ENCODE results near the gene EFNA5.
A peak's percentile ranks its signal among the peaks of the same experiment; 100 is the strongest.
"Not testable (repeated sequence)": the region's sequence is repeated elsewhere in the genome, so short reads cannot be mapped to it uniquely, and the experiment has no call there.

EFNA5 gene

GRCh38 chr5:107517185-107518033, 153.3 kb downstream of the EFNA5 start:
- DNase-seq = no peak

GRCh38 chr5:107516452-107517184, 154.1 kb downstream of the EFNA5 start:
- no peak for DNase-seq

GRCh38 chr5:107515521-107516080, 155.1 kb downstream of the EFNA5 start:
- no peak for DNase-seq

- no peak for DNase-seq
Measured at GRCh38 chr5:107514305-107514704, 156.4 kb downstream of the EFNA5 start.

- no peak for DNase-seq
Measured at GRCh38 chr5:107513337-107514085, 157.2 kb downstream of the EFNA5 start.

GRCh38 chr5:107512029-107512428, 158.7 kb downstream of the EFNA5 start:
- no peak for DNase-seq

GRCh38 chr5:107510125-107510524, 160.6 kb downstream of the EFNA5 start:
- DNase-seq = no peak

GRCh38 chr5:107508097-107508496, 162.6 kb downstream of the EFNA5 start:
- DNase-seq = no peak

- no peak for DNase-seq
Measured at GRCh38 chr5:107505763-107506534, 164.8 kb downstream of the EFNA5 start.

- no peak for DNase-seq
Measured at GRCh38 chr5:107504424-107504823, 166.3 kb downstream of the EFNA5 start.

GRCh38 chr5:107502676-107503060, 168.1 kb downstream of the EFNA5 start:
- DNase-seq = peak in 1 of 14 donors; percentile 56

- no peak for DNase-seq
Measured at GRCh38 chr5:107501965-107502675, 168.6 kb downstream of the EFNA5 start.

- no peak for DNase-seq
Measured at GRCh38 chr5:107500840-107501239, 169.9 kb downstream of the EFNA5 start.

- no peak for DNase-seq
Measured at GRCh38 chr5:107500347-107500746, 170.4 kb downstream of the EFNA5 start.

- DNase-seq = no peak
Measured at GRCh38 chr5:107499776-107500175, 171.0 kb downstream of the EFNA5 start.

GRCh38 chr5:107499237-107499636, 171.5 kb downstream of the EFNA5 start:
- no peak for DNase-seq

GRCh38 chr5:107496466-107496865, 174.3 kb downstream of the EFNA5 start:
- DNase-seq = no peak

GRCh38 chr5:107494129-107494528, 176.6 kb downstream of the EFNA5 start:
- not testable (repeated sequence) for DNase-seq

GRCh38 chr5:107487056-107487542, 183.6 kb downstream of the EFNA5 start:
- no peak for DNase-seq

- DNase-seq = no peak
Measured at GRCh38 chr5:107486489-107486888, 184.2 kb downstream of the EFNA5 start.

- DNase-seq = no peak
Measured at GRCh38 chr5:107485184-107485583, 185.6 kb downstream of the EFNA5 start.
